PC-3 (cell line): Measurements from ENCODE around the gene FNDC10. TPM values are rescaled to one million over a fixed set of nuclear protein-coding genes. Genes with fewer than 3 reads are reported as not detected.

Experiments used
- ATAC-seq: fragments of 200-7000 bp; cut with Tn5 transposase; 2 replicates; pipeline ENCODE4 v1.9.1; 2020; ENCODE audit warnings: mild to moderate bottlenecking, moderate library complexity
- BruUV-seq: library from RNA; stranded (reverse); fragments of 400-500 nt; replicated peaks from 2 replicates; lab custom pipeline; 2021; lab: Mats Ljungman, UMichigan
- CTCF ChIA-PET: fragments of 300-600 bp; sonication (Branson Sonifier 250); formaldehyde crosslinking; loops from one replicate; lab custom pipeline; 2022; ENCODE audit warnings: antibody characterized with exemption; lab: Charles Lee
- POLR2A ChIA-PET: fragments of 300-600 bp; sonication (Branson Sonifier 250); formaldehyde crosslinking; loops from one replicate; lab custom pipeline; 2022; ENCODE audit warnings: antibody characterized with exemption; ENCODE audit not compliant: unreplicated experiment; lab: Charles Lee
- DNase-seq: peaks from one replicate; pipeline ENCODE4 v3.0.0-alpha.2; 2015
- H2AFZ ChIP-seq: fragments of 300-600 bp; sonication (generic); 2 replicates; pipeline ENCODE4 v1.6.0; 2016; ENCODE audit warnings: antibody characterized with exemption, low read length
- H3F3A ChIP-seq: fragments of 300-600 bp; sonication (generic); one replicate; pipeline ENCODE4 v1.6.0; 2017; ENCODE audit warnings: antibody characterized with exemption, low read length, control low read depth, mild to moderate bottlenecking; ENCODE audit not compliant: unreplicated experiment
- H3K27ac ChIP-seq: fragments of 300-600 bp; sonication (generic); 2 replicates; pipeline ENCODE4 v1.5.1; 2016; ENCODE audit warnings: mild to moderate bottlenecking, low read length
- H3K27me3 ChIP-seq: fragments of 300-600 bp; sonication (generic); 2 replicates; pipeline ENCODE4 v1.6.1; 2016; ENCODE audit warnings: low read length, mixed read lengths
- H3K36me3 ChIP-seq: fragments of 300-600 bp; sonication (generic); 2 replicates; pipeline ENCODE4 v1.6.1; 2016; ENCODE audit warnings: low read depth, mixed run types, low read length, mixed read lengths
- H3K4me1 ChIP-seq: fragments of 300-600 bp; sonication (generic); 2 replicates; pipeline ENCODE4 v1.5.1; 2016; ENCODE audit warnings: low read length; ENCODE audit not compliant: insufficient read depth
- H3K4me2 ChIP-seq: fragments of 300-600 bp; sonication (generic); 2 replicates; pipeline ENCODE4 v1.6.0; 2016; ENCODE audit warnings: low read length
- H3K4me3 ChIP-seq: fragments of 300-600 bp; sonication (generic); 2 replicates; pipeline ENCODE4 v1.5.1; 2016; ENCODE audit warnings: mild to moderate bottlenecking, low read length, mixed read lengths
- H3K79me2 ChIP-seq: fragments of 300-600 bp; sonication (generic); 2 replicates; pipeline ENCODE4 v1.6.1; 2017; ENCODE audit warnings: low read length, mixed read lengths
- H3K9ac ChIP-seq: fragments of 300-600 bp; sonication (generic); 2 replicates; pipeline ENCODE4 v1.6.0; 2016; ENCODE audit warnings: mild to moderate bottlenecking, low read length
- H3K9me2 ChIP-seq: fragments of 300-600 bp; sonication (generic); replicated peaks from 2 replicates; pipeline ENCODE4 v1.6.1; 2016; ENCODE audit warnings: mixed run types, low read length, mixed read lengths
- H3K9me3 ChIP-seq: fragments of 300-600 bp; sonication (generic); 2 replicates; pipeline ENCODE4 v1.6.1; 2016; ENCODE audit warnings: low read length, mixed read lengths
- H4K20me1 ChIP-seq: fragments of 300-600 bp; sonication (generic); 2 replicates; pipeline ENCODE4 v1.6.1; 2016; ENCODE audit warnings: low read length, mixed read lengths
- CTCF ChIP-seq: fragments of 300-600 bp; sonication (generic); conservative IDR thresholded peaks from 2 replicates; pipeline ENCODE4 v1.5.1; 2017; ENCODE audit warnings: antibody characterized with exemption, low read depth, mild to moderate bottlenecking, low read length
- EZH2 ChIP-seq: fragments of 300-600 bp; sonication (generic); IDR thresholded peaks from one replicate; pipeline ENCODE4 v1.6.1; 2017; ENCODE audit warnings: antibody characterized with exemption, mild to moderate bottlenecking, low read length; ENCODE audit not compliant: unreplicated experiment
- EZH2phosphoT487 ChIP-seq: fragments of 300-600 bp; sonication (generic); IDR thresholded peaks from 2 replicates; pipeline ENCODE4 v1.6.1; 2018; ENCODE audit warnings: mild to moderate bottlenecking, antibody characterized with exemption, low read length, borderline replicate concordance
- intact Hi-C: fragments of 100-400 bp; cut with micrococcal nuclease; formaldehyde crosslinking; loops from 2 replicates; pipeline ENCODE4 v1.9.0; 2023
- total RNA-seq: library from RNA; depleted of rRNA; stranded (reverse); fragments of >200 nt; gene quantifications from 2 replicates; pipeline ENCODE4 v1.2.3, GENCODE V29; 2014

Gene FNDC10
- total RNA-seq, 1 experiment from 2014 or later: 8.8 TPM

GRCh38 chr1:1612104-1612400 lies 12.1 kb upstream of the FNDC10 start:
- DNase-seq (no peak), ATAC-seq (no peak)
- Histone ChIP-seq H3K4me3 (no peak overlapping the region), H3K9me3 (no peaks in the 10 kb centered on the region), H3K27me3 (no peaks in the 10 kb centered on the region), H3K4me1 (peaks cover 21% of the 10 kb centered on the region), H3F3A (peaks cover 4% of the 10 kb centered on the region), H3K27ac (no peak overlapping the region), H2AFZ (no peak overlapping the region), H3K9ac (no peak overlapping the region), H3K9me2 (no peaks in the 10 kb centered on the region), H3K36me3 (no peaks in the 10 kb centered on the region), H3K79me2 (peaks cover 28% of the 10 kb centered on the region), H3K4me2 (no peak overlapping the region), H4K20me1 (peaks cover 5% of the 10 kb centered on the region; the same call in 1 of the 2 replicates)
- BruUV-seq: no TSS peak
- TF ChIP-seq CTCF (no peak), EZH2phosphoT487 (no peak), EZH2 (no peak)
- CTCF ChIA-PET: no interaction called here
- intact Hi-C loops: loop anchor here (10.0 kb wide), 1 partner anchor 547 kb away; no protein-coding TSS in a partner anchor
- POLR2A ChIA-PET: interaction anchor here (0.6 kb wide), 1 partner anchor 636 kb away, joined by 7 read pairs; no protein-coding TSS in a partner anchor

- Histone ChIP-seq H3K4me3 (no peak overlapping the region), H3K4me1 (peaks cover 16% of the 10 kb centered on the region), H4K20me1 (no peaks in the 10 kb centered on the region), H2AFZ (no peak overlapping the region), H3K4me2 (no peak overlapping the region), H3K36me3 (no peaks in the 10 kb centered on the region), H3K9ac (no peak overlapping the region), H3K27ac (no peak overlapping the region), H3K27me3 (no peaks in the 10 kb centered on the region), H3F3A (peaks cover 4% of the 10 kb centered on the region), H3K79me2 (peaks cover 19% of the 10 kb centered on the region), H3K9me2 (no peaks in the 10 kb centered on the region), H3K9me3 (no peaks in the 10 kb centered on the region)
- BruUV-seq: no TSS peak
- ChIA-PET POLR2A (no interaction called here), CTCF (no interaction called here)
- TF ChIP-seq EZH2 (no peak), CTCF (no peak), EZH2phosphoT487 (no peak)
- ATAC-seq: no peak
- intact Hi-C loops: loop anchor here (10.0 kb wide), 1 partner anchor 546 kb away; no protein-coding TSS in a partner anchor
- no peak for DNase-seq
These were observed 10.9 kb upstream of the FNDC10 start for GRCh38 chr1:1610796-1611195.

- ChIA-PET CTCF (no interaction called here), POLR2A (no interaction called here)
- Histone ChIP-seq H3K27me3 (no peaks in the 10 kb centered on the region), H3K36me3 (no peaks in the 10 kb centered on the region), H3K9me2 (no peaks in the 10 kb centered on the region), H3K9me3 (no peaks in the 10 kb centered on the region), H4K20me1 (no peaks in the 10 kb centered on the region), H2AFZ (no peak overlapping the region), H3K4me3 (no peak overlapping the region), H3K4me1 (peaks cover 16% of the 10 kb centered on the region), H3F3A (peaks cover 4% of the 10 kb centered on the region), H3K27ac (no peak overlapping the region), H3K4me2 (no peak overlapping the region), H3K9ac (no peak overlapping the region), H3K79me2 (peaks cover 18% of the 10 kb centered on the region)
- intact Hi-C loops: loop anchor here (10.0 kb wide), 1 partner anchor 545 kb away; no protein-coding TSS in a partner anchor
- no TSS peak for BruUV-seq
- no peak for DNase-seq
- no peak for ATAC-seq
- TF ChIP-seq CTCF: no peak
- no peak for TF ChIP-seq EZH2phosphoT487
- TF ChIP-seq EZH2: no peak
These were observed 10.0 kb upstream of the FNDC10 start for GRCh38 chr1:1609822-1610485.
